Superior temporal gyrus (tissue), 1 donor: ENCODE data around the gene PDYN.

Experiments
- DNase-seq: peaks from one replicate; pipeline ENCODE4 v3.0.0-alpha.2; 2016; ENCODE audit errors: extremely low spot score

PDYN gene

GRCh38 chr20:1934721-1935573, 58.9 kb downstream of the PDYN start:
- DNase-seq: no peak

- peak; percentile 70 for DNase-seq
These were observed 59.7 kb downstream of the PDYN start for GRCh38 chr20:1934156-1934555.

- DNase-seq: no peak
These were observed 60.4 kb downstream of the PDYN start for GRCh38 chr20:1933465-1933870.

GRCh38 chr20:1932971-1933370, 60.9 kb downstream of the PDYN start:
- no peak for DNase-seq

- DNase-seq: no peak
These were observed 62.0 kb downstream of the PDYN start for GRCh38 chr20:1931830-1932229.

- no peak for DNase-seq
These were observed 63.7 kb downstream of the PDYN start for GRCh38 chr20:1930165-1930564.

GRCh38 chr20:1929460-1929859, 64.4 kb downstream of the PDYN start:
- no peak for DNase-seq

GRCh38 chr20:1928782-1929181, 65.1 kb downstream of the PDYN start:
- peak; percentile 66 for DNase-seq
